OCI-LY3 (cell line): ENCODE results near the gene AKAP6.

ENCODE experiments used
- CTCF ChIP-seq: fragments of 200-600, 300-600 bp; sonication (generic); IDR thresholded peaks from 2 replicates; pipeline ENCODE4 v1.5.1; 2014; ENCODE audit warnings: antibody characterized with exemption, low read length, low read depth
- EZH2phosphoT487 ChIP-seq: fragments of 200-600 bp; shearing (Covaris generic); IDR thresholded peaks from 2 replicates; pipeline ENCODE4 v1.6.1; 2018; ENCODE audit warnings: antibody characterized with exemption, mixed run types, low read depth

DNA sequence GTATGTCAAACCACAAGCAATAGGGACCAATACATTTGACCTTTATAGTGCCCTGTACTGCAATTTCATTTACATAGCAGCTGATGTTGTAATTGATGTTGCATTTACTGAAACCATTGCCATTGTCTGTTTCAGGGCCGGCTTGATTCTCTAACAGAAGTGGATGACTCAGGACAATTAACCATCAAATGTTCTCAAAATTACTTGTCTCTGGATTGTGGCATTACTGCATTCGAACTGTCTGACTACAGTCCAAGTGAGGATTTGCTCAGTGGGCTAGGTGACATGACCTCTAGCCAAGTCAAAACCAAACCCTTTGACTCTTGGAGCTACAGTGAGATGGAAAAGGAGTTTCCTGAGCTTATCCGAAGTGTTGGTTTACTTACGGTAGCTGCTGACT lies 216.0 kb downstream of the AKAP6 start:
- TF ChIP-seq CTCF (no peak), EZH2phosphoT487 (no peak)
